AG04450 (cell line): ENCODE data around the gene EVC2. TPM values are rescaled to one million over a fixed set of nuclear protein-coding genes. Genes with fewer than 3 reads are reported as not detected.

Experiments
- CTCF ChIA-PET: fragments of 300-600, 350-600 bp; formaldehyde crosslinking; extraction: SDS; loops from one replicate; lab custom pipeline; 2022; ENCODE audit warnings: antibody characterized with exemption, inconsistent platforms; lab: Charles Lee
- POLR2A ChIA-PET: fragments of 350-600 bp; formaldehyde crosslinking; extraction: SDS; loops from one replicate; lab custom pipeline; 2021; ENCODE audit warnings: antibody characterized with exemption, inconsistent platforms; lab: Yijun Ruan, JAX
- DNase-seq: peaks from one replicate; pipeline ENCODE4 v3.0.0-alpha.2; 2011; ENCODE audit warnings: low read depth, low spot score
- H3K27ac ChIP-seq: one replicate; pipeline ENCODE4 v1.5.1; 2012; ENCODE audit warnings: low read depth, low read length, control low read depth
- H3K27me3 ChIP-seq: one replicate; pipeline ENCODE4 v1.6.0; 2012; ENCODE audit warnings: low read length; ENCODE audit not compliant: control insufficient read depth, insufficient read depth
- H3K4me3 ChIP-seq: 2 replicates; pipeline ENCODE4 v1.5.1; 2011; ENCODE audit warnings: mild to moderate bottlenecking, low read depth, low read length, control low read depth
- H3K9me3 ChIP-seq: 2 replicates; pipeline ENCODE4 v1.5.1; 2012; ENCODE audit warnings: low read length; ENCODE audit not compliant: control insufficient read depth, insufficient read depth
- CTCF ChIP-seq: IDR thresholded peaks from 2 replicates; pipeline ENCODE4 v1.5.1; 2011; ENCODE audit warnings: low read depth, low read length, control low read depth, inconsistent platforms
- polyA plus RNA-seq: library from polyadenylated mRNA; depleted of rRNA; stranded (reverse); fragments of >200 nt; gene quantifications from 2 replicates; pipeline ENCODE4 v1.2.3, GENCODE V29; 2011

EVC2 gene
- polyA plus RNA-seq, 1 experiment = 2.1 TPM

GRCh38 chr4:5539584-5539983, 168.8 kb downstream of the EVC2 start:
- CTCF ChIA-PET = interaction anchor here (0.6 kb wide), 1 partner anchor 1015 kb away, joined by 8 read pairs; no protein-coding TSS in a partner anchor

GRCh38 chr4:5532100-5532499, 176.3 kb downstream of the EVC2 start:
- no peak overlapping the region for H3K27ac ChIP-seq
- DNase-seq = no peak
- H3K27me3 ChIP-seq = no peaks in the 10 kb centered on the region
- no peak overlapping the region for H3K4me3 ChIP-seq
- ChIA-PET POLR2A (no interaction called here), CTCF (no interaction called here)
- no peaks in the 10 kb centered on the region; the same call in 1 of the 2 replicates for H3K9me3 ChIP-seq
- TF ChIP-seq CTCF = no peak

More at GRCh38 chr4:5539584-5539983, 168.8 kb downstream of the EVC2 start:
- no peaks in the 10 kb centered on the region for H3K27me3 ChIP-seq
- no peak for TF ChIP-seq CTCF
- no peak overlapping the region for H3K4me3 ChIP-seq
- no peak for DNase-seq
- H3K9me3 ChIP-seq = no peaks in the 10 kb centered on the region; the same call in 1 of the 2 replicates
- H3K27ac ChIP-seq = no peak overlapping the region
- POLR2A ChIA-PET = no interaction called here

- Histone ChIP-seq H3K9me3 (no peaks in the 10 kb centered on the region), H3K4me3 (no peak overlapping the region), H3K27me3 (no peaks in the 10 kb centered on the region), H3K27ac (no peak overlapping the region)
- no peak for DNase-seq
- POLR2A ChIA-PET = no interaction called here
- TF ChIP-seq CTCF = no peak
- CTCF ChIA-PET = no interaction called here
Observed at GRCh38 chr4:5528031-5528436, 180.3 kb downstream of the EVC2 start.

GRCh38 chr4:5527211-5527610, 181.1 kb downstream of the EVC2 start:
- Histone ChIP-seq H3K9me3 (no peaks in the 10 kb centered on the region), H3K4me3 (no peak overlapping the region), H3K27me3 (no peaks in the 10 kb centered on the region), H3K27ac (no peak overlapping the region)
- CTCF ChIA-PET = no interaction called here
- no peak for TF ChIP-seq CTCF
- no peak for DNase-seq
- POLR2A ChIA-PET = no interaction called here

- CTCF ChIA-PET = no interaction called here
- DNase-seq = no peak
Observed at GRCh38 chr4:5526080-5526846, 182.1 kb downstream of the EVC2 start.

More at GRCh38 chr4:5526080-5526846, 182.1 kb downstream of the EVC2 start:
- Histone ChIP-seq H3K4me3 (no peak overlapping the region), H3K9me3 (no peaks in the 10 kb centered on the region), H3K27me3 (no peaks in the 10 kb centered on the region), H3K27ac (no peak overlapping the region)
- TF ChIP-seq CTCF = no peak
- POLR2A ChIA-PET = no interaction called here
